GM19452 (cell line): Measurements from ENCODE around the gene TACC2.

Experiments used
- ATAC-seq: cut with Tn5 transposase; IDR thresholded peaks from one replicate; pipeline ENCODE4 v1.9.1; 2021; ENCODE audit not compliant: unreplicated experiment

TACC2 gene

DNA sequence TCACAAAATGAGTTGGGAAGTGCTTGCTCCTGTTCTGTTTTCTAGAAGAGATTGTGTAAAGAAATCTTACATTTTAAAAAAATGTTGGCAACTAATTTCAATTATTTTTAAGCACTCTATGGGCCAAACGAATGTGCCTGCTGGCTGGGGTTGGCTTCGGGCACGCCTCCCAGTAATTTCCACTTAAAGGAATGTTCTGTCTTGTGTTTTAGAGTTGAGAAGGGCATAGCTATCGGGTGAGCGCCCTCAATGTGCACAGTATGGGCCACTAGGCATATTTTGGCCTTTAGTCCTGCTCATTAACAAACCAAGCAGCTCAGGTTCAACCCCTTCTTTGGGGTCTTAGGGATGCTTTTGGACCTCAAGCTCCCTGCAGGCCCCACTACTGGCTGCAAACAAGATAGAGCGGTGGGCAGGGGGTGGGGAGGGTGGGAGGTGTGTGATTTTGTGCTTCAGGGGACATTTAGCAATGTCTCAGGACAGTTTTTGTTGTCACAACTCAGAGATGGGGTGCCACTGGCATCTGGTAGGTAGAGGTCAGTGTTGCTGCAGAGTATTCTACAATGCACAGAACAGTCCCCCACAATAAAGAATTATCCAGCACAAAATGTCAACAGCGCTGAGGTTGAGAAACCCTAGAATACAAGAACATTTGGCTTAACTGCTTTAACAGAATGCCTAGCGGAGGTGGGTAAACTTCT is 40.7 kb downstream of the TACC2 start:
- no peak for ATAC-seq

- ATAC-seq = no peak
These were observed 41.2 kb downstream of the TACC2 start for GRCh38 chr10:122030200-122030552.

DNA sequence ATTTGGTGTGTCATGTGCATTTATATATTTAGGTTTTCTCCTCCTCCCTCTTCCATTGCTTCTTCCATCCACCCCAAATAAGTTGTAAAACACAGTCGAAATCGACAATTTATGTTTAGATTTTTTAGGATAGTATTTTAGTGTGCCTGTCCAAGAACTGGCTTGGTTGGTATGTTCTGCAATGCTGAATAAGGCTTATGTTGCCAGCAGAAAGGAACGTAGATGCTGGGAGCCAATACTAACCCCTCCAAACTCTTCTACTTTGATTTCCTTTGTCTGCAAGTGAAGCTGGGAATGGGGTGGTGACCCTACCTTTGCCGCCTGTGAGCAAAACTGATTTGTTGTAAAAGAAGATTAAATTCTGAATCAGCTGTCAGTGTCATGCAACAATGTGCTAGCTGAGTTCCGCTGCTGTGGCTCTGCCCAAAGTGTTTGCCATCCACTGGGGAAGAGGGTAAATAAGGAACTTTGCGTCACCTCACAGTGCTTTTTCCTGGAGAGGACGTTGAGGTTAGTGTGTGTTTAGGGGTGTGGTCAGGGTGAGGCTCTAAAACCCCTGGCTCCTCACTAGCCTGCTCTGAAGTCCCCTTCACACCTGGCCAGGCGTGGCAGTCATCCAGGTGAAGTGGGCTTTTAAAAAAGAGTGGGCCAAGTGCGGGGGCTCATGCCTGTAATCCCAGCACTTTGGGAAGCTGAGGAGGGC is 44.4 kb downstream of the TACC2 start:
- no peak for ATAC-seq

- no peak for ATAC-seq
These were observed 45.3 kb downstream of the TACC2 start for GRCh38 chr10:122034149-122034756.

- ATAC-seq = no peak
These were observed 51.8 kb downstream of the TACC2 start for GRCh38 chr10:122040786-122041185.

DNA sequence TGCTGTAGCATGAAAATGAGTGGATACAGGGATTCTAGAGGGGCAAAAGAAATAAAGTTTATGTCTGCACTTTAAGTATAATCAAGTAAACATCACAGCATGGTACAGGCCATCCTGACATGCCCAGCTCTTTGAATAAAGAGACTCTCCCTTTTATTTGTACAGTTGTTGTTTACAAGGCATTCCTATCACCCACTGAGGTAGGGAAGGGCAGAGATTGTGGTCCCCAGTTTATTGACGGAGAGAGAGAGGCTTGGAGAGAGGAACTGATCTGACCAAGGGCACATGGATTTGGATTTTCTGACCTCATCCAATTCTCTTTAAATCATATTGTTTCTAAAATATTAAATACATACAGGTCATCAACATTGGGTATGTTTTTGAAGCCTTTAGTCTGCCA is 53.9 kb downstream of the TACC2 start:
- ATAC-seq = no peak

DNA sequence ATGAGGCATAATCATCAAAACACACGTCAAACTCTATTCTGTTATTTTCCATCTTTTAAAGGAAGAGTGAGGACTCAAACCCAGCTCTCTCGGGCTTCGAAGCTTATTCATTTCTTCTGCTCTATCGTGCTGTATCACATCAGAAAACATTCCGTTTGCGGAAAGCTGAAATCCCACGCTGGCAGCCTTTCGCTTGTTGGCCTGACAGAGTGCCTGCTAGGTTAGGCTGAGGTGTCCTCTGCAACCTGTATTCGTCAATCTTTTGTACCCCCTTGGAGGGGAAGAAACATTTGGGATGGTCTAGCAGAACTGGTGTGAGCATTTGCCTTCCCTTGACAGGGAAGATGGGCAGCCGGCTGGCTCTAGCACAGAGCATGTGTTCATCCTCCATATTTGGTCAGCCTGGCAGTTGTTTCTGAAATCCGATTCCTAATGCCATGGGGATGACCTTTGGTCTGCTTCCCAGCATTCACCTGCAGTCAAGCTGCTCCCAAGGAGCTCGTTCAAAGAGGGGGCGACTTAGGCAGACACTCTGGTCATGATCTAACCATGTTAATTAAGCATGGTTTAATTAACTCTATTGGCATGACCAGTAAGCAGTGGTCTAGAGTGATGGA is 55.2 kb downstream of the TACC2 start:
- no peak for ATAC-seq

- no peak for ATAC-seq
These were observed 55.8 kb downstream of the TACC2 start for GRCh38 chr10:122044713-122045112.

- no peak for ATAC-seq
These were observed 56.2 kb downstream of the TACC2 start for GRCh38 chr10:122045212-122045611.

GRCh38 chr10:122047560-122047959 is 58.6 kb downstream of the TACC2 start:
- ATAC-seq = no peak

- ATAC-seq = no peak
These were observed 60.1 kb downstream of the TACC2 start for GRCh38 chr10:122049076-122049475.

DNA sequence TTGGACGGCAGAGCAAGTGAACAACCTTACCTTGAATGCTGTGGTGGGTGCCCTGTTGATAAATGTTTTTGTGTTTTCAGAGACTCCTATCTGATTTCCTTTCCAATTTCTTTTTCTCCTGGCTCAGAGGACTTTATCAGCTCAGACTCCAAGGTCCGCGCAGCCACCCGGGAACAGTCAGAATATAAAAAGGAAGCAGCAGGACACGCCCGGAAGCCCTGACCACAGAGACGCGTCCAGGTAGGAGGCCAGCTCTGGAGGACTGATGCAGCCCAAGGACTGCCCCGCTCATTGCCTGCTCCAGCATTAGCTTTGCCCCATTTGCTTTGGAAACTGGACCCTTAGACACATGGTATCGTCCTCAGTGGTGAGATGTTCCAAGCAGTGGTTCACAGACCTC is 61.3 kb downstream of the TACC2 start:
- no peak for ATAC-seq

- no peak for ATAC-seq
These were observed 61.8 kb downstream of the TACC2 start for GRCh38 chr10:122050811-122051210.

DNA sequence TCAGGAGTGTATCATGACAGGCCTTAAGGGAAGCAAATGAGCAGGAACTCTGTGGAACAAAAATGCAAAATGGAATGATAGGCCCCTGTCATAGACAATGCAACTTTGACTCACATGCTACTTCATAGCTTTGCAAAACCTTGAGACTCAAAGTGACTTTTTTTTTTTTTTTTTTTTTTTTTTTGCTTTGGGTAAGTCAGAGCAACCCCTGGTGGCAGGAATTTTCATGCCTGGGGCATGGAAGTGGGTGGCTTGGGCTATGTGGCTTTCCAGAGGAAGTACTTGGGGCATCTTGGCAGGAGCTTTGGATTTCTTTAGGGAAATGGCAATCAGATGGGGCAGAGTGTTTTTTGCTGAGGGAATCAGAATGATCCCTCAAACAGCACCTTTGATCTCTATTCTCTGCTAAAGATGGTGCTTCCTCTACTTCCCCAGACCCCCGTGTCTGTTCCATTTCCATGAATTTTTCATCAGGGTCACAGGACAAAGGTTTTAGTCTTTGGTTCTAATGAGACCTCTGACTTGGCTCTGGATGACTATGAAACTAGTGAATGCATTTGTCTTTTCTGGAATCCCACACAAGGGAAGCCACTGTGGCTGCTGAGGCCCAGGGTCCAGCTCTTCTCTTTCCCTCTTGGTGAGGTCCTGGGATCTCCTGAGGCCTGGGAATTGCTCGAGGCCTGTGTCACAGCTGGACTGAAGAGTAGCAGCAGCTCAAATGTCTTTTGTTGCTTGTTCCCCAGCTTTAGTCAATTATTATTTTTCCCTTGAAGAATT is 62.8 kb downstream of the TACC2 start:
- ATAC-seq = no peak

- no peak for ATAC-seq
These were observed 63.7 kb downstream of the TACC2 start for GRCh38 chr10:122052701-122053100.

DNA sequence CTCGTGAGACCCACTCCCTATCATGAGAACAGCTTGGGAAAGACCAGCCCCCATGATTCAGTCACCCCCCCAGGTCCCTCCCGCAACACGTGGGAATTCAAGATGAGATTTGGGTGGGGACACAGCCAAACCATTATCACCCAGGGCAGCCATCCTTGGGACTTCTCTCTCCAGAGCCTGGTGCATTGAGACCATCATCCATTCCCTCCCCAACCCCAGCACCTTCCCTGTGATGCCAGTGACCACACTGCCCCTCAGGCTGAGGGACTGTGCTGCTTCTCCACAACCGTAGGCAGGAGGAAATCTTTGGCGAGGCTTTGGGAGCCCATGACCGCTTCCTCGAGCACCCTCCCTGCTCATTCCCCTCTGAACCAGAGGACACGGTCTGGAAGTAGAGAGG is 64.4 kb downstream of the TACC2 start:
- ATAC-seq = no peak

DNA sequence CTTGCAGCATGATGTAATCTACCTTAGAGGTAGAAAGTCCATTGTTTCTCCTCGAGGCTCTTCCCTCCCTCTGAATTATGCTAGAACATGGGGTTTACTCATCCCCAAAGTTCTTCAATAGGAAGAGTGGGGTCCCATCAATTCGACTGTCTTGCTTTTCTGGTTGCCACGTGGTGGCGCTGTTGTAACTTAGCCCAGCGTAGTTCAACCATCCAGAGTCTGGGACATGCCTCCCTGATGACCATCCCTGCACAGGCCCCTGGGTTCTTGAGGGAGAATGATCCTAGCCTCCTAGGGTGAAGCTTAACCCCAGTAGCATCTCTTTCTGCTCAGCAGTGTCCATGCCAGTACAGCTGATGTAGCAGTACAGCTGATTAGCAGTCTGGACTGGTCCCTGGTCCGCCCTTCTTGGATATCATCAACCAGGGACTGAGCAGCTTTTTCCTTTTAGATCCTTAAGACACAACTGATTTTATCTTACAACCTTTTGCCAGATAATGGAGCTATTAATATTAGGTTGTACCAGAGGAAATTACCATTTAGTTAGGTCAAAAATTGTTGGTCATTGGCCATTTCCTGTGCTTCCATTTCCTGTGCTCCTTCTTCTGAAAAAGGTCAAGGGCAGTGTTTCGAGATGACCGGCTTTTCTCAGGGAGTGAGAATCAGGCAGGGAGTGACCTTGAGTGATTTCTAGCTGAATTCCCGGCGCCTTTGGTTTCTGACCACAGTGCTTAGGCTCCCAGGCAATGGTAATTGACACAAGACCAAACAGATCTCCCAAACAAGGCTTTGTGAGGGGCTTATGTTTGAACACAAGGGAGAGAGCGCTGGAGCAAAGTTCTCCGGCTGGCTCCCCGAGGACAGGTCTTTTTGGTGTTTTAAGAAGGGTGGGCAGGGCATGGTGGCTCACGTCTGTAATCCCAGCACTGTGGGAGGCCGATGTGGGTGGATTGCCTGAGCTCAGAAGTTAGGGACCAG is 65.4 kb downstream of the TACC2 start:
- ATAC-seq = no peak

- ATAC-seq = no peak
These were observed 66.3 kb downstream of the TACC2 start for GRCh38 chr10:122055252-122055651.

GRCh38 chr10:122056431-122057094 is 67.6 kb downstream of the TACC2 start:
- no peak for ATAC-seq
